HepG2 (cell line): ENCODE results near the gene ADPRM. TPM values are rescaled to one million over a fixed set of nuclear protein-coding genes. Genes with fewer than 3 reads are reported as not detected.

Experiments used
- ATAC-seq: fragments of 200-7000 bp; cut with Tn5 transposase; 3 replicates; pipeline ENCODE4 v1.9.1; 2020; ENCODE audit warnings: mild to moderate bottlenecking, moderate library complexity
- BruUV-seq: library from RNA; stranded (reverse); fragments of 400-500 nt; replicated peaks from 2 replicates; lab custom pipeline; 2021; lab: Mats Ljungman, UMichigan
- CTCF ChIA-PET: fragments of 300-600 bp; formaldehyde crosslinking; extraction: SDS; loops from one replicate; lab custom pipeline; 2021; ENCODE audit warnings: low total read pairs, inconsistent platforms, low intra/inter-chr PET ratio; lab: Yijun Ruan, JAX
- POLR2A ChIA-PET: fragments of 350-600 bp; sonication (Branson Sonifier 250); formaldehyde crosslinking; loops from one replicate; lab custom pipeline; 2020; ENCODE audit warnings: antibody characterized with exemption, inconsistent platforms; lab: Yijun Ruan, JAX
- DNase-seq: peaks from one replicate; pipeline ENCODE4 v3.0.0-alpha.2; 2015; ENCODE audit warnings: low spot score
- FAIRE-seq: peaks from 3 replicates; lab custom pipeline; 2011; peaks lifted over from hg19 to GRCh38; lab: Jason Lieb, UNC
- H2AFZ ChIP-seq: one replicate; pipeline ENCODE4 v1.6.1; 2011; ENCODE audit warnings: low read length, inconsistent platforms
- H3K27ac ChIP-seq: fragments of 300-600 bp; 3 replicates; pipeline ENCODE4 v1.8.0; 2011; ENCODE audit warnings: mixed run types, mild to moderate bottlenecking, mixed read lengths, low read length, inconsistent platforms; ENCODE audit not compliant: insufficient read depth; ENCODE audit errors: extremely low read length
- H3K27me3 ChIP-seq, 2 experiments: fragments of 200-600 bp in 1 of 2; 2 replicates in 1 of 2; 3 replicates in 1 of 2; pipeline versions ENCODE4 v1.6.0 to v1.8.0; 2011; ENCODE audit warnings: low read length in 2 of 2, mild to moderate bottlenecking in 2 of 2, moderate library complexity in 2 of 2, inconsistent platforms in 1 of 2; ENCODE audit not compliant: insufficient read depth in 2 of 2, control insufficient read depth in 1 of 2
- H3K36me3 ChIP-seq, 2 experiments: fragments of 200-600 bp in 1 of 2; replicated peaks in 1 of 2; 2 replicates in 1 of 2; 3 replicates in 1 of 2; pipeline versions ENCODE4 v1.5.1 to v1.8.0; 2011; ENCODE audit warnings: low read length in 2 of 2, inconsistent platforms in 1 of 2; ENCODE audit not compliant: insufficient read depth in 2 of 2, control insufficient read depth in 1 of 2
- H3K4me1 ChIP-seq: 2 replicates; pipeline ENCODE4 v1.5.1; 2012; ENCODE audit warnings: low read length, inconsistent platforms; ENCODE audit not compliant: insufficient read depth
- H3K4me2 ChIP-seq: 2 replicates; pipeline ENCODE4 v1.6.0; 2011; ENCODE audit warnings: low read depth, low read length, inconsistent platforms
- H3K4me3 ChIP-seq, 3 experiments: fragments of 200-600 bp in 1 of 3; sonication (generic), shearing (Covaris generic) in 1 of 3; replicated peaks in 1 of 3; 2 replicates each; pipeline ENCODE4 v1.5.1; 2011 to 2016; ENCODE audit warnings: low read length in 3 of 3, inconsistent platforms in 2 of 3, low read depth in 2 of 3, mild to moderate bottlenecking in 2 of 3, control low read depth in 1 of 3, mixed read lengths in 1 of 3; ENCODE audit not compliant: insufficient read depth in 1 of 3
- H3K79me2 ChIP-seq: one replicate; pipeline ENCODE4 v1.6.1; 2011; ENCODE audit warnings: low read length, inconsistent platforms; ENCODE audit not compliant: insufficient read depth
- H3K9ac ChIP-seq: 2 replicates; pipeline ENCODE4 v1.6.0; 2011; ENCODE audit warnings: mild to moderate bottlenecking, low read depth, low read length, inconsistent platforms; ENCODE audit not compliant: insufficient read depth
- H3K9me3 ChIP-seq: 2 replicates; pipeline ENCODE4 v1.5.1; 2012; ENCODE audit warnings: mild to moderate bottlenecking, low read length
- H4K20me1 ChIP-seq: 2 replicates; pipeline ENCODE4 v1.6.0; 2011; ENCODE audit warnings: inconsistent platforms, mild to moderate bottlenecking, low read length, moderate library complexity; ENCODE audit not compliant: insufficient read depth
- ARNT ChIP-seq: fragments of 450-650 bp; IDR thresholded peaks from 2 replicates; pipeline ENCODE4 v1.6.1; 2017
- MIXL1 ChIP-seq: IDR thresholded peaks from 2 replicates; pipeline ENCODE4 v1.6.1; 2016
- SNAPC4 ChIP-seq: sonication (generic); formaldehyde crosslinking; IDR thresholded peaks from 2 replicates; pipeline ENCODE4 v1.4.0; 2020; ENCODE audit warnings: mild to moderate bottlenecking, missing genetic modification reagents
- SUZ12 ChIP-seq: fragments of 150-350 bp; IDR thresholded peaks from 2 replicates; pipeline ENCODE4 v1.6.1; 2014; ENCODE audit warnings: low read depth, low read length
- ZBTB34 ChIP-seq: sonication (generic); formaldehyde crosslinking; IDR thresholded peaks from 2 replicates; pipeline ENCODE4 v1.8.0; 2022; ENCODE audit warnings: mild to moderate bottlenecking, missing genetic modification reagents
- ZNF180 ChIP-seq: sonication (generic); formaldehyde crosslinking; IDR thresholded peaks from 2 replicates; pipeline ENCODE4 v1.4.0; 2020; ENCODE audit warnings: low read depth, missing genetic modification reagents, borderline replicate concordance
- WGBS: methylation state at CpG from one replicate; pipeline ENCODE4 v1.1.6; 2017; ENCODE audit warnings: low lambda C conversion rate; 5-methylcytosine and 5-hydroxymethylcytosine counted together
- in situ Hi-C: cut with HindIII; loops from 2 replicates; pipeline ENCODE4 v1.10.0; 2017; ENCODE audit warnings: low pct_unique_long_range_greater_than_20kb; ENCODE audit not compliant: extremely low pct_ligation_motif_present
- intact Hi-C: fragments of 100-400 bp; cut with micrococcal nuclease; formaldehyde crosslinking; loops from one replicate; pipeline ENCODE4 v1.10.0; 2022; ENCODE audit not compliant: unreplicated experiment
- polyA plus RNA-seq, 8 experiments: library from polyadenylated mRNA; depleted of rRNA in 3 of 8; stranded (reverse) in 7 of 8; unstranded in 1 of 8; fragments of >200 nt; fragmentation: Illumina TruSeq in 4 of 8; extraction: Trizol in 4 of 8; gene quantifications; 2 replicates each; pipeline versions ENCODE4 v1.2.1 to v1.2.3, GENCODE V29; 2011 to 2016; ENCODE audit warnings: low read depth in 4 of 8, missing spikeins in 1 of 8, mixed read lengths in 1 of 8; ENCODE audit not compliant: insufficient read depth in 1 of 8
- total RNA-seq, 5 experiments: library from RNA; depleted of rRNA; stranded (reverse); fragments of >200 nt; fragmentation: Illumina TruSeq; extraction: Trizol; gene quantifications; 2 replicates each; pipeline ENCODE4 v1.2.3, GENCODE V29; 2016; ENCODE audit warnings: low read depth in 1 of 5

Gene ADPRM
- total and polyA plus RNA-seq, 2 of the 13 experiments (the other 11 are each of a cell fraction or from before 2014, with no cell fraction given), result 5.6 to 10.8 TPM

- intact Hi-C loops (no loop called here), in situ Hi-C loops (loop anchor here (5.0 kb wide), 1 partner anchor 112 kb away; no protein-coding TSS in a partner anchor)
- no peak overlapping the region for H3K4me3 ChIP-seq
- H3K4me2 ChIP-seq, result no peak overlapping the region
- CTCF ChIA-PET, result no interaction called here
- no peaks in the 10 kb centered on the region for H3K79me2 ChIP-seq
- POLR2A ChIA-PET, result no interaction called here
- H3K4me1 ChIP-seq, result peaks cover 38% of the 10 kb centered on the region
- WGBS, result 13% methylated on average over 2 of the region's 2 CpGs
- DNase-seq (no peak), ATAC-seq (no peak), FAIRE-seq (no peak)
- no peak overlapping the region for H2AFZ ChIP-seq
- no peaks in the 10 kb centered on the region for H3K9me3 ChIP-seq
- no peak overlapping the region for H3K27ac ChIP-seq
- no peak overlapping the region for H3K9ac ChIP-seq
- no peaks in the 10 kb centered on the region for H4K20me1 ChIP-seq
- BruUV-seq, result no TSS peak
- no peaks in the 10 kb centered on the region for H3K36me3 ChIP-seq
- no peak for TF ChIP-seq MIXL1 (CRISPR knock-in tag)
- H3K27me3 ChIP-seq, result peaks cover 0 to 13% of the 10 kb centered on the region in 2 experiments; a peak in 2 of 5 replicates
Observed at GRCh38 chr17:10735251-10735650, 37.9 kb downstream of the ADPRM start.

- Histone ChIP-seq H3K4me2 (no peak overlapping the region), H4K20me1 (no peaks in the 10 kb centered on the region), H3K27me3 (peaks cover 0 to 13% of the 10 kb centered on the region in 2 experiments; a peak in 2 of 5 replicates), H3K79me2 (no peaks in the 10 kb centered on the region), H3K9ac (no peak overlapping the region), H3K4me3 (no peak overlapping the region), H3K4me1 (peaks cover 37% of the 10 kb centered on the region), H3K27ac (no peak overlapping the region), H3K36me3 (no peaks in the 10 kb centered on the region), H2AFZ (no peak overlapping the region), H3K9me3 (no peaks in the 10 kb centered on the region)
- ATAC-seq (no peak), DNase-seq (no peak), FAIRE-seq (no peak)
- no TSS peak for BruUV-seq
- no peak for TF ChIP-seq SNAPC4 (CRISPR knock-in tag)
- TF ChIP-seq SUZ12, result no peak
- TF ChIP-seq ARNT, result no peak
- no peak for TF ChIP-seq ZNF180 (CRISPR knock-in tag)
- no peak for TF ChIP-seq ZBTB34 (CRISPR knock-in tag)
- ChIA-PET POLR2A (no interaction called here), CTCF (interaction anchor here (3.1 kb wide), 1 partner anchor 109 kb away, joined by 43 read pairs; no protein-coding TSS in a partner anchor)
- intact Hi-C loops, result no loop called here
- in situ Hi-C loops, result loop anchor here (5.0 kb wide), 1 partner anchor 111 kb away; no protein-coding TSS in a partner anchor
- WGBS, result 77% methylated on average over 4 of the region's 4 CpGs
Observed at GRCh38 chr17:10735821-10736220, 38.4 kb downstream of the ADPRM start.
